ENCODE data around the gene RELA. TPM values are rescaled to one million over a fixed set of nuclear protein-coding genes. Genes with fewer than 3 reads are reported as not detected.

RELA gene
- total and polyA plus RNA-seq, 8 donors: 51.3 to 70.6 (median 58.8) TPM

GRCh38 chr11:65637794-65638419 lies 24.8 kb downstream of the RELA start, which contains the start of gene SIPA1:
TSS of gene SIPA1 (plus strand) at chr11:65638101. CDS start at chr11:65640922, 2,821 bp downstream.
- peaks cover 11 to 59% of the 10 kb centered on the region in 2 donors for H3K4me1 ChIP-seq
- peak; percentile 93 for ATAC-seq

GRCh38 chr11:65637032-65637557 lies 25.6 kb downstream of the RELA start:
- Histone ChIP-seq H3K27me3 (no peaks in the 10 kb centered on the region), H3K4me1 (peaks cover 11 to 51% of the 10 kb centered on the region in 2 donors), H3K9me3 (no peaks in the 10 kb centered on the region), H3K36me3 (peaks cover 0 to 60% of the 10 kb centered on the region in 2 donors), H3K4me3 (no peak overlapping the region), H3K27ac (peak overlapping the region; percentile 84 to 92)
- no peak for ATAC-seq
- no peak for DNase-seq
- no peak for TF ChIP-seq CTCF (IDR thresholded peaks at IDR 0.05)
- intact Hi-C loops (cut with DNase I): no loop called here

More at GRCh38 chr11:65637794-65638419, 24.8 kb downstream of the RELA start, which contains the start of gene SIPA1:
- Histone ChIP-seq H3K27me3 (no peaks in the 10 kb centered on the region), H3K36me3 (peaks cover 0 to 60% of the 10 kb centered on the region in 2 donors), H3K9me3 (no peaks in the 10 kb centered on the region), H3K4me3 (peak within 1 kb of the TSS; percentile 74 to 80), H3K27ac (peak within 1 kb of the TSS; percentile 84 to 92)
- no peak for TF ChIP-seq CTCF (IDR thresholded peaks at IDR 0.05)
- intact Hi-C loops (cut with DNase I): no loop called here
- peak; percentile 67 to 96 (median 82) for DNase-seq

DNA sequence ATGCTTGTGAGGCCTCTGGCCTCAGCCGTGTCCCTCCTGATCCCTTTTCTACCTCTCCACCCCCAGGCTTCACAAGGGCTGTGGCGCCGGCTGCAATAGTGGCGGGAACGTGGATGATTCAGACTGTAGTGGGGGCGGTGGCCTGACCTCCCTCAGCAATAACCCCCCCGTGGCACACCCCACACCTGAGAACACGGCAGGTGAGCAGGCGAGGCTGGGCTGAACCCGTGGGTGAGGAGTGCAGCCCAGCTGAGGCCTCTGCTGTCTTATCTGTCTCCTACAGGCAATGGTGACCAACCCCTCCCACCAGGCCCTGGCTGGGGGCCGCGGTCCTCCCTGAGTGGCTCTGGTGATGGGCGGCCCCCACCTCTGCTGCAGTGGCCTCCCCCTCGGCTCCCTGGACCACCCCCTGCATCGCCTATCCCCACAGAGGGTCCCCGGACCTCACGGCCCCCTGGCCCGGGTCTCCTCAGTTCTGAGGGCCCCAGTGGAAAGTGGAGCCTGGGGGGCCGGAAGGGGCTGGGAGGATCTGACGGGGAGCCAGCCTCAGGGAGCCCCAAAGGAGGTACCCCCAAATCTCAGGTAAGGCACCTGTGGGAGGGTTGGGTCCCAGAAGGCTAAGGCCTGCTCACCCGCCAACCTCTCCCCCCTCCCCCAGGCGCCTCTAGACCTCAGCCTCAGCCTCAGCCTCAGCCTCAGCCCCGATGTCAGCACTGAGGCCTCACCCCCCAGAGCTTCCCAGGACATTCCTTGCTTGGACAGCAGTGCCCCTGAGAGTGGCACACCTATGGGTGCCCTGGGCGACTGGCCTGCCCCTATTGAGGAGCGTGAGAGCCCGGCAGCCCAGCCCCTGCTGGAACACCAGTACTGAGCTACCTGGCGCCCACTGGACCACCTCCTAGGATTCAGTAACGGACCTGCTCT lies 26.3 kb downstream of the RELA start:
- intact Hi-C loops (cut with DNase I): no loop called here
- H3K27me3 ChIP-seq: no peaks in the 10 kb centered on the region
- DNase-seq (peak in 1 of 4 donors; percentile 73), ATAC-seq (no peak)
- peaks cover 11 to 43% of the 10 kb centered on the region in 2 donors for H3K4me1 ChIP-seq
- H3K36me3 ChIP-seq: peaks cover 0 to 64% of the 10 kb centered on the region in 2 donors
- TF ChIP-seq CTCF (IDR thresholded peaks at IDR 0.05): no peak
- H3K9me3 ChIP-seq: no peaks in the 10 kb centered on the region
- H3K27ac ChIP-seq: peak overlapping the region in 1 of 2 donors; percentile 92
- no peak overlapping the region for H3K4me3 ChIP-seq

- intact Hi-C loops (cut with DNase I): no loop called here
- no peak overlapping the region for H3K4me3 ChIP-seq
- no peak overlapping the region for H3K27ac ChIP-seq
- H3K9me3 ChIP-seq: no peaks in the 10 kb centered on the region
- no peak for DNase-seq
- H3K27me3 ChIP-seq: no peaks in the 10 kb centered on the region
- H3K4me1 ChIP-seq: peaks cover 11 to 31% of the 10 kb centered on the region in 2 donors
- peaks cover 0 to 72% of the 10 kb centered on the region in 2 donors for H3K36me3 ChIP-seq
- no peak for TF ChIP-seq CTCF (IDR thresholded peaks at IDR 0.05)
- ATAC-seq: no peak
Observed at GRCh38 chr11:65634905-65635731, 27.6 kb downstream of the RELA start.

All from left lung (tissue), 10 donors.